HG02763 (cell line): ENCODE data around the gene CCDC74B.
"Not testable (repeated sequence)": the region's sequence is repeated elsewhere in the genome, so short reads cannot be mapped to it uniquely, and the experiment has no call there.

Source experiments
- ATAC-seq: cut with Tn5 transposase; IDR thresholded peaks from one replicate; pipeline ENCODE4 v1.9.1; 2021; ENCODE audit warnings: mild to moderate bottlenecking, moderate library complexity; ENCODE audit not compliant: unreplicated experiment

The CCDC74B gene

GRCh38 chr2:130120924-130121323, 24.0 kb downstream of the CCDC74B start:
- not testable (repeated sequence) for ATAC-seq

DNA sequence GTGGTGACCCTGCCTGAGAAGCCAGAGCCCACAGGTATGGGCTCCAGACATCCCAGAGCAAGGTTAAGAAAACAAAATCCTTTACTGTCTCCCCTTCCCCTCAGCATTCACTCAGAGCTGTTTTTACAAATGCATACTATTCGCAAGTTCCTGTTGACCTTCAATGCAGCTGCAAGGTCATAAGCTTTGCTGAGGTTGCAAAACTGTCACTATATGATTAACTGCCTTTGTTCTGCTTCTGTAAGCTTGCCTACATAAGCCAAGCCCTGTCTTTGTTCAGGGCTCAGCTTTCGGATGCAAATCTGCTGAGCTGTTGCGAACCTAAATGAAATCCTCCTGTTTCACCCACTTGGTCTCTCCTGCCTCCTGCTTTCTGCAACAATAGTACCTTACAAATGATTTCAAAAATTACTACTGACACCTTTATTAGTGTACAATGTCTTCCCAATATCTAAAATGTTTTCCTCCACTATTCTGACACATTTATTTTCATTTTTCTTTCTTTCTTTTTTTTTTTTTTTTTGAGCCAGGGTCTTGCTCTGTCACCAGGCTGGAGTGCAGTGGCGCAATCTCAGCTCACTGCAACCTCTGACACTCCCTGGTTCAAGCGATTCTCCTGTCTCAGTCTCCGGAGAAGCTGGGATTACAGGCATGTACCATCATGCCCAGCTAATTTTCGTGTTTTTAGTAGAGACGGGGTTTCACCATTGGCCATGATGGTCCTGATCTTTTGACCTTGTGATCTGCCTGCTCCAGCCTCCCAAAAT, 42.1 kb downstream of the CCDC74B start:
- ATAC-seq: not testable (repeated sequence)
